HG02852 (cell line): ENCODE data around the gene HTR6.
"Not testable (repeated sequence)": the region's sequence is repeated elsewhere in the genome, so short reads cannot be mapped to it uniquely, and the experiment has no call there.

Source experiments
- ATAC-seq: cut with Tn5 transposase; IDR thresholded peaks from one replicate; pipeline ENCODE4 v1.9.1; 2021; ENCODE audit warnings: mild to moderate bottlenecking, moderate library complexity; ENCODE audit not compliant: unreplicated experiment

HTR6 gene

DNA sequence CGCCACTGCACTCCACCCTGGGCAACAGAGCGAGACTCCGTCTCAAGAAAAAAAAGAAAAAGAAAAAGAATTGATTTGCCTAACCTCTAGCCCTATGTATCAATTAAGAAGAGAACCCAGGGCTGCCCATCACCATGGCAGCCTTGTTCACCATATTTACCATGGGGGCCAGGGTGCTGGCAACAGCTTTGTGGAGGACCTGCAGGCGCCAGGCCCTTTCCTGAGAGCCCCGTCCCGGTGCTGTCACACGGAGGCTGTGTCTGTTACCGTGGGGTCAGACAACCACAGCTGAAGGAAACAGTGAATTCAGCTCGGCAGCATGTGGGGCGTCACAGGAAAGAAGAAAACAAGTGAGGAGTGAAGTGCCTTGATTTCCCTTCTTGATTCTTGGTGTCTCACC is 27.1 kb upstream of the HTR6 start:
- ATAC-seq: no peak

DNA sequence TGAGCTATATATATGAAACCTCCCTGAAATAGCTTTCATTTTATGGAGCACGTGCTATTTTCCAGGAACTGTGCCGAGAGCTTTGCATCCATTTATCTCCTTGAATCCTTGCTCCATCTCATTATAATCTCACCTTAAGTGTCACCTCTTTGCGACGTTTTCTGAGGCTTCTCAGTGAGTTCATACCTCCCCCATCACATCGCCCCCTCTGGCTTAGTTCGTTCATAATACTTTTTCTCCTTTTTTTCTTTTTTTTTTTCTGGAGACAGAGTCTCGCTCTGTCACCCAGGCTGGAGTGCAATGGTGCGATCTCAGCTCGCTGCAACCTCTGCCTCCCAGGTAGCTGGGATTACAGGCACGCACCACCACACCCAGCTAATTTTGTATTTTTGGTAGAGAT is 25.4 kb upstream of the HTR6 start:
- not testable (repeated sequence) for ATAC-seq

- ATAC-seq: no peak
Measured at GRCh38 chr1:19639999-19640362, 24.7 kb upstream of the HTR6 start.

GRCh38 chr1:19640363-19641316 is 24.0 kb upstream of the HTR6 start:
- ATAC-seq: no peak

- no peak for ATAC-seq
Measured at GRCh38 chr1:19643121-19643520, 21.6 kb upstream of the HTR6 start.

DNA sequence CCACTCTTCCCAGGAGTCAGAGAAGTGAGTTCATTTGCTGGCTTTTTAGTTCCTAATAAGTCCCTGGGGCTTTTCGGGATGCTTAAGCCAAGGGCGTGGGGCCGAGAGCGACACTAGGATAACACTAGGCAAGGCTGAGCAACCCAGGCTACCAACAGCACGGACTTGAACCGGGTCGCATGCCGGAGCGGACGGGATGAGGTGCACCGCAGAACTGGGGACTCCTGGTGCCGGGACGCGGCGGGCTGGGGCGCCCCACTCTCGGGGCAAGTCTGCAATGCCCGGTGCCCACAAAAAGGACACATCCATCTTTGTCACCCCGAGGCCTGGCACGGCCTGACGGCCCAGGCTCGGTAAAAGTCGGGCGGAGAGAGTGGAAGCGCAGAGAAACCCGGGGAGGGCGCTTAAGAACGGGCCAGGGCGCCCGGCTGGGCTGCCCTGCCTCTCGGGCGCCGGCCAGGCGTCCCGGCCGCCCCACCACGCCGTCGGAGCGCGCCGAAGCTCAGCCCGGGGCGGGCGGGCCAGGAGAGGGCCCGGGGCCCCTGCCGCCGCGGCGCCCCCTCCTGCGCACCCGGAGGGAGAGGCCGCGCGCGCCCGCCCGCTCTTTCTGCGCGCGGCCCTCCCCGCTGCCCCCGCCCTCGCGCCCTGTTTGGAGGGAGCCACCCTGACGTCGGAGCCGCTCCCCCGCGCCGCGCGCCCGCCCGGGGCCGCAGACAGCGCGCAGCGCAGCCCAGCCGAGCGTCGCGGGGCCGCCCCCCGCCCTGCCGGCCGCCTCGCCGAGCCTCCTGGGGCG is 20.9 kb upstream of the HTR6 start, which contains the start of gene NBL1:
NBL1 (plus strand) TSS at position 710 of the 793 bp plus-strand sequence. CDS start 10,720 bp downstream, outside the sequence.
- no peak for ATAC-seq

DNA sequence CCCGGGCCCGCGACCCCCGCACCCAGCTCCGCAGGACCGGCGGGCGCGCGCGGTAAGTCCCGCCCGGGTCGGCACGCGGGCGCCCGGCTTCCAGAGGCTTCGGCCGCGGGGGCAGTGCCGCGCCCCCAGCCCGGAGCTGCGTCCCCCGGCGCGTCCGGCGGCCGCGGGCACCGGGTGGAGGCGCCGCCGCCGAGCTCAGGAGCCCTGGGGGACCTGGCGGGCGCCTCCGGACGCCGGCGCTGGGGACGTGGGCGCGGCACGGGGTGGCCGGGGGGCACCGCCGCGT is 20.3 kb upstream of the HTR6 start:
- no peak for ATAC-seq

DNA sequence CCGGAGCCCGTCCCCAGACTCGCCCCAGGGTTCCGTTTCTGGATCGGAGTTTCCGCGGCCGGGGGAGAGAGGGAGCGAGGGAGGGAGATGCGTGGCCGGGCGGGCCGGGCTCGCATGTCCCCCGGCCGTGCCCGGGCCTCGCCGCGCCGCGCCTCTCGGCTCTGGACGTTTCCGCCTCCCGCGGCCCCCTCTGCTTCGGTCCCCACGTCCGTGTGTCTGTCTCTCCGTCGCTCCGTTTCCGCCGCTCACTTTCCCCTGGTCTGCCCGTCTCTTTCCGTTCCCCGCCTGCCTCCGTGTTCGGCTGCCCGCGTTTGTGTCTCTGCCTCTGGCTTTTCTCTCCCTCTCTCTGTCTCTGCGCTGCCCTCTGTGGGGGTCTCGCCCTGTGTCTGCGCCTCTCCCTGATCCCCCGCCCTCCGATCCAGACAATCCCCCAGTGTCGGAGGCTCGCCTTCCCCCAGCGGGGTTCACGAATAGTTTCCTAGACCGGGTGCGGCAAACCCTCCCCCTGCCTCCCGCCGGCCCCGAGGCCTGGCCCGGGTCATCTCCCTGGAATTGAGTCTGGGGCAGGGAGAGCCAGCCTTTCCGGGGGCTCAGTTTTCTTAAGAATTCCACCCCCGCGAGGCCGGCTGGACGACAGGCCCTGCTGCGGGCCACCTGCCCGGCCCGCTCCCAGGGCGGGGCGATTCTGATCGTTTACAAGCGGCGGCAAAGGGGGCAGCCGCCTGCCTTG is 19.8 kb upstream of the HTR6 start:
- ATAC-seq: no peak

GRCh38 chr1:19645411-19646251 is 19.0 kb upstream of the HTR6 start:
- ATAC-seq: no peak

DNA sequence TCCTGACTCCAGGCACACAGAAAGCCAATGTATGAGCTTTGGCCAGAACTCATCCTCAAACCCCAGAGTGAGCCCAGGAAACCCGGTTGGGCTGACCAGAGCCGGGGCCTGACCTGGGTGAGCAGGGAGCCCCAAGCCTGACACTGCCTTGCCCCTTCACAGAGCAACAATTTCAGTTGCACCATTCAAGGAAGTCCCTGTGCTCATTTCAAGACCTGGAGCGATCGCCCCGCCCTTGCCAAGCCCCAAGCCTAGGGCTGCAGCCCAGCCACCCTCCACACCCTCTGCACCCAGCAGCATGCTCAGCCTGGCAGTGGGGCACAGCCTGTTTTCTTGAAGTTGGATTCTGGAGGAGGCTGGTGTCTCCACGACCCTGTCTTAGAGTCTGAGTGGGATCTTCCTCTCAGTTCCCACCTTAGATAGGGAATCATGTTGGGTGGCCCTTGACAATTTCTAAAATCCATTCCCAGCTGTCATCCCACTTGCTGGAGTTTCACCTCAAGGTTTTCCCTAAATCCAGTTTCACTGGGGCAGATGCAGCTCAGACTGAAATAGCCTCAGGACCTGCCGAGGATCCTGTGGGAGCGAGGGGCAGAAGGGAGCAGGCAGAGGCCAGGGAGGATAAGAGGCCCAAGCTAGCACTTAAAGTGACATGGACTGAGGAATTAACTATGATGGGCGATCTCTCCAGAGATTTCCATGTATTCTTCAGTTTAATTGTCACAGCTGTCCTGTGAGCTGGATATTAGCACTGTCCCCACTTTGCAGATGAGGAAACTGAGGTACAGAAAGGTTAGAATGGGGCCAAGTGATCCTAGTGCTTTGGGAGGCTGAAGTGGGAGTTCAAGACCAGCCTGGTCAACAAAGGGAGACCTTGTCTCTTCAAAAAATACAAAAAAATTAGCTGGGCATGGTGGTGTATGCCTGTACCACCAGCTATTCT is 18.0 kb upstream of the HTR6 start:
- ATAC-seq: no peak

DNA sequence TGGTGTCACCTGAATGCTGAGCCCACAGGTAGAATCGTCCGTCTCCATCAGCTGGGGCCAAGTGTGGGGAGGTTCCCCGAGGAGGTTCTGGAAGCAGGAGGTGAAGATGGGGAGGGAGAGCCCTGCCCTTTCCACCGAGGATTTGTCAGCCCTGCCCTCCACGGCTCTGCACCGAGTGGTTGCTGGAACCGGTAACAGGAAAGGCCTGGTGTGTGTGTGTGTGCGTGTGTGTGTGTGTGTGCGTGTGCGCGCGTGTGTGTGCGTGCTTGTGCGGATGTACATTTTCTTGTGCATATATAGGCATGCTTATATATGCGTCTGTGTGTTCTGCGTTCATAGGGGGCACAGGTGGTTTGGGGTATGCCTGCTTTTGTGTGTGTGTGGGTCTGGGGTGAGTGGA is 17.0 kb upstream of the HTR6 start:
- no peak for ATAC-seq

- no peak for ATAC-seq
Measured at GRCh38 chr1:19648239-19648638, 16.4 kb upstream of the HTR6 start.

DNA sequence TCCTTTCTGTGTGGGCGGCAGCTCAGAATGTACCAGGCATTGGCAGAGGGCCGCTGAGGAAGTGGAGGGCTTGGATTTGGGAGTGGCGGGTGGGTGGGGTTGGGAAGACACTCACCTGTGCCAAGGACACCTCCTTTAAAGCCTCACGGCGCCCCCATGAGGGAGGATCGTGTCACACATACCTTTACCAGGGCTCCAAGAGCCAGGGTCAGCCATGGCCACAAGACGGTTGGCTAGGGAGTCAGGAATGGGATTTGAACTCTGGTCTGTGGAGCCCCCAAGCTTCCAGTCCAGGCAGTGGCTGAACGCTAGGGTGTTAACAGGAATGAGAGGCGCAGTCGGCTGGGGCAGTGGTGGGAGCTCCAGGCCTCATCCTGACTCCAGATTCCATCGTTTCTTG is 16.0 kb upstream of the HTR6 start:
- ATAC-seq: no peak

DNA sequence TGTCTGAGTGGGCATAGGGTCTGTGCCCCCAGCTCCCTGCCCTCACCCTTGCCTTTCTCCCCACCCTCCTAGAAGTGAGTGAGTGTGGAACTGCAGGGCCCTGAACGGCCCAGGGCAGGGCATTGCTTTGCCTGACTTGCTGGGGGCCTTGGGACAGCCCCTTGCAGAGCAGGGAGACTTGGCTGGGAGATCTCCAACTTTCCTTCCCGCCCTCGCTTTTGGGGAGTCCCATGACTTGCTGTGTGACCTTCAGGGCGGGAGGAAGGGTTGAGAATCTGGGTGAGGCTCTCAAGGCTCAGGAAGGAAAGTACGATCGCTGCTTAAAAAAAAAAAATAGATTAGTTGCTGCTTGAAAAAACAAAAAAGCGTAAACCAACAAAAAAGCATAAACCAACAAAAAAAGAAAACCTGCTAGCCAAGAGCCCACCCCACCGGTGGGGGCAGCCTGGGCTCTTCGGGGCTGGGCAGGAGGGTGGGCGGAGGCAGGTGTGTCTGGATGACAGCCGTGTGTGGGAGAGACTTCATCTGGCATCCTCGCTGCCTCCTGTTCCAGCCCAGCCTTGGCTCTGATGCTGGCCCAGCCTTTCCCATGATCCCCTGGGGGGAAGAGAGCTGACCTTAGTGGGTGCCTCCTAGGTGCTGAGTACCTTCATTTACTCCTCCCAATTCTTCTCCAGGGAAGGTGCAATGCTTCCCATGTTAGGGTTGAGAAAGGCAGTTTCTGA is 14.1 kb upstream of the HTR6 start:
- ATAC-seq: no peak

DNA sequence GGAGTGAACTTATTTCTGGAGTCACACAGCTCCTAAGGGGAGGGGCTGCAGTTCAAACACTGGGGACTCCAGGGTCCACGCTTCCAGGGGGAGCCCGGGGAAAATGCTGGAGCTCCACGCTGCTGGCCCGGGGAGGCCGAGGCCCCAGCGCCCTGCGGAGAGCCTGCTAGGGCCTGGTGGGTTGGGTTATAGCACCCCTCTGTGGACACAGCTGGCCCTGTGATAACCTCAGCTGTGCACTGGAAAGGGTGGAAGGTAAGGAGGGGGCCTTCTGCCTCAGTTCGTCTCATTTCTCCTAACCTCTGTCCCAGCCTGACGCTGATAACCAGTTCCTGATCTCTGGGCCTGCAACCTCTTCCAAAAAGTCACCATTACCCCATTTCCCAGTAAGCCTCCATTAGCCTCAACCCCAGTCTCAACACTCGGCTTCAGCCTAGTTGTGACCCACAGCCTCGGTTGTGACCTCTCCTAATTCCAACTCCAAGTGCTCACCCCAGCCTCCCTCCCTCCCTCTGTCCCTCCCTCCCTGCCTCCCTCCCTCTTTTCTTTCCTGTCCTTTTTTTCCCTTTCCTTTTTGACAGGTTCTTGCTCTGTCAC is 13.4 kb upstream of the HTR6 start:
- no peak for ATAC-seq

DNA sequence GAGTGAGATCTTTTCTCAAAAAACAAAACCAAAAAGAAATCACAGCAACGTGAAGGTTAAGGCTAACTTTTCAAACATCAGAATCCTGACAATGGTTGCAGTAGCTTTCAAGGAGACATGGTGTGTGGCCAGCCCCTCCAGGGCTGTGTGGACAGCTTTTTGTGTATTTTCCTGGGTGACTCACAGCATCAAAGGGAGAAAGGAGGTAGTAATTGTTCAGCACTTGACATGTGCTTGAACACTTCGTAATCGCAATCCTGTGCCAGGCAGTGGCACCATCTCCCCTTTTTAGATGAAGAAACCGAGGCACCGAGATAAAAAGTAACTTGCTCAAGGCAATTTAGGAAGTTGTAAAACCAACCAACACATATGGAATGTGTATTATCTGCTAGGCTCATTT is 10.3 kb upstream of the HTR6 start:
- ATAC-seq: no peak

DNA sequence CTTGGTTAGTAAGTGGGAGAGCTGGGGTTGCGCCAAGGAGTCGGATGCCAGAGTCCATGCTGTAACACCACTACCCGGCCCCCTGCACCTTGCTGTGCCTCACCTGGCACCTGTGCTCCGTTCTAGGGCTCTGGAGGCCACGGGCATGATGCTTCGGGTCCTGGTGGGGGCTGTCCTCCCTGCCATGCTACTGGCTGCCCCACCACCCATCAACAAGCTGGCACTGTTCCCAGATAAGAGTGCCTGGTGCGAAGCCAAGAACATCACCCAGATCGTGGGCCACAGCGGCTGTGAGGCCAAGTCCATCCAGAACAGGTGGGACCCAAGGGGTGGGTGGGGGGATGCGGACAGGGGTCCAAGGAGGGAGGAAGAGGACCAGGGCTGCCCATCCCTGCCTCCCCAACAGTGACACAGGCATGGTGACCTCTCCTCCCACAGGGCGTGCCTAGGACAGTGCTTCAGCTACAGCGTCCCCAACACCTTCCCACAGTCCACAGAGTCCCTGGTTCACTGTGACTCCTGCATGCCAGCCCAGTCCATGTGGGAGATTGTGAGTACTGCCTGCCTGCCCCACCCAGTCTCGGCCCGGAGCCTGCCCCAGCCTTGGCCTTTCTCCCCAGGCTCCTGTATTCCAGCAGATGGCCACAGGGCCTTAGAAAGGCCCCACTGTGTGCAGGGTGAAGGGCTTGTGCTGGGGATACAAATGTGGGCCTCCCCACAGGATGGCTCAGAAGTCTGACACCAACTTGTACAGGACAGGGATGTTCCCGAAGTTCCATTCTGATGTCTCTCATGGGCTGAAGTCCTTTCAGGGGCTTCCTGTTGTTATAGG is 9.6 kb upstream of the HTR6 start:
- ATAC-seq: no peak

- ATAC-seq: no peak
Measured at GRCh38 chr1:19655718-19656080, 9.0 kb upstream of the HTR6 start.
